ENCODE measurements around the gene DCC.

Gene DCC

GRCh38 chr18:52426041-52426440 is 86.0 kb downstream of the DCC start:
- FAIRE-seq: no peak
- DNase-seq (ENCODE audit: low spot score): no peak

GRCh38 chr18:52426462-52426861 is 86.5 kb downstream of the DCC start:
- FAIRE-seq (no peak), DNase-seq (ENCODE audit: low spot score) (no peak)

- FAIRE-seq (no peak), DNase-seq (ENCODE audit: low spot score) (no peak)
Measured at GRCh38 chr18:52427521-52428175, 87.7 kb downstream of the DCC start.

GRCh38 chr18:52431683-52432082 is 91.7 kb downstream of the DCC start:
- FAIRE-seq (no peak), DNase-seq (ENCODE audit: low spot score) (no peak)

GRCh38 chr18:52433797-52434196 is 93.8 kb downstream of the DCC start:
- no peak for DNase-seq (ENCODE audit: low spot score)
- no peak for FAIRE-seq

GRCh38 chr18:52435301-52435700 is 95.3 kb downstream of the DCC start:
- no peak for FAIRE-seq

GRCh38 chr18:52437161-52437560 is 97.2 kb downstream of the DCC start:
- DNase-seq (ENCODE audit: low spot score) (no peak), FAIRE-seq (no peak)

More at GRCh38 chr18:52435301-52435700, 95.3 kb downstream of the DCC start:
- DNase-seq (ENCODE audit: low spot score): no peak

- FAIRE-seq (no peak), DNase-seq (ENCODE audit: low spot score) (no peak)
Measured at GRCh38 chr18:52439457-52439856, 99.5 kb downstream of the DCC start.

GRCh38 chr18:52441794-52442193 is 101.8 kb downstream of the DCC start:
- no peak for FAIRE-seq

GRCh38 chr18:52442686-52443085 is 102.7 kb downstream of the DCC start:
- no peak for FAIRE-seq
- DNase-seq (ENCODE audit: low spot score): no peak

More at GRCh38 chr18:52441794-52442193, 101.8 kb downstream of the DCC start:
- no peak for DNase-seq (ENCODE audit: low spot score)

- FAIRE-seq: no peak
- DNase-seq (ENCODE audit: low spot score): no peak
Measured at GRCh38 chr18:52451256-52451655, 111.3 kb downstream of the DCC start.

- no peak for DNase-seq (ENCODE audit: low spot score)
- no peak for FAIRE-seq
Measured at GRCh38 chr18:52451851-52452250, 111.9 kb downstream of the DCC start.

GRCh38 chr18:52452427-52452826 is 112.4 kb downstream of the DCC start:
- no peak for DNase-seq (ENCODE audit: low spot score)
- FAIRE-seq: no peak

- FAIRE-seq (no peak), DNase-seq (ENCODE audit: low spot score) (no peak)
Measured at GRCh38 chr18:52459890-52460289, 119.9 kb downstream of the DCC start.

- FAIRE-seq: no peak
Measured at GRCh38 chr18:52462853-52463252, 122.9 kb downstream of the DCC start.

GRCh38 chr18:52465391-52465790 is 125.4 kb downstream of the DCC start:
- DNase-seq (ENCODE audit: low spot score): no peak
- FAIRE-seq: no peak

More at GRCh38 chr18:52462853-52463252, 122.9 kb downstream of the DCC start:
- DNase-seq (ENCODE audit: low spot score): no peak

- no peak for FAIRE-seq
Measured at GRCh38 chr18:52468496-52468895, 128.5 kb downstream of the DCC start.

GRCh38 chr18:52475325-52475724 is 135.3 kb downstream of the DCC start:
- DNase-seq (ENCODE audit: low spot score) (no peak), FAIRE-seq (no peak)

More at GRCh38 chr18:52468496-52468895, 128.5 kb downstream of the DCC start:
- DNase-seq (ENCODE audit: low spot score): no peak

GRCh38 chr18:52481116-52481515 is 141.1 kb downstream of the DCC start:
- no peak for DNase-seq (ENCODE audit: low spot score)
- FAIRE-seq: no peak

GRCh38 chr18:52484977-52485376 is 145.0 kb downstream of the DCC start:
- DNase-seq (ENCODE audit: low spot score): no peak

GRCh38 chr18:52486052-52486451 is 146.1 kb downstream of the DCC start:
- DNase-seq (ENCODE audit: low spot score) (no peak), FAIRE-seq (no peak)

More at GRCh38 chr18:52484977-52485376, 145.0 kb downstream of the DCC start:
- FAIRE-seq: no peak

- FAIRE-seq (no peak), DNase-seq (ENCODE audit: low spot score) (no peak)
Measured at GRCh38 chr18:52489396-52490306, 149.7 kb downstream of the DCC start.

Measured in RCC 7860 (cell line).